Stomach (tissue), 9 donors: ENCODE results near the gene LCN6. TPM values are rescaled to one million over a fixed set of nuclear protein-coding genes. Genes with fewer than 3 reads are reported as not detected.
"Not testable (repeated sequence)": the region's sequence is repeated elsewhere in the genome, so short reads cannot be mapped to it uniquely, and the experiment has no call there.

Experiments
- DNase-seq, 2 donors: peaks; one replicate each; pipeline versions ENCODE4 v3.0.0 to v3.0.0-alpha.2; 2013 to 2019
- H3K27ac ChIP-seq, 5 donors: fragments of 200-600 bp in 4 of 5; sonication (generic) in 4 of 5; one replicate each; pipeline ENCODE4 v1.5.1; 2013 to 2019; ENCODE audit warnings: mild to moderate bottlenecking in 1 of 5, moderate library complexity in 1 of 5
- H3K27me3 ChIP-seq, 3 donors: fragments of 200-600 bp; sonication (generic); one replicate each; pipeline ENCODE4 v1.5.1; 2017 to 2019; ENCODE audit warnings: mixed run types in 1 of 3
- H3K36me3 ChIP-seq, 4 donors: fragments of 200-600 bp; sonication (generic); 1 replicate in 3 of 4; 2 replicates in 1 of 4; pipeline ENCODE4 v1.5.1; 2016 to 2019
- H3K4me1 ChIP-seq, 4 donors: fragments of 200-600 bp; sonication (generic); one replicate each; pipeline ENCODE4 v1.5.1; 2016 to 2019
- H3K4me3 ChIP-seq, 4 donors: fragments of 200-600 bp; sonication (generic) in 3 of 4; one replicate each; pipeline ENCODE4 v1.5.1; 2016 to 2019; ENCODE audit warnings: mild to moderate bottlenecking in 1 of 4
- H3K9me3 ChIP-seq, 4 donors: fragments of 200-600 bp; sonication (generic); one replicate each; pipeline ENCODE4 v1.5.1; 2016 to 2019
- EP300 ChIP-seq: sonication (generic); formaldehyde crosslinking; IDR thresholded peaks from one replicate; pipeline ENCODE4 v1.6.1; 2017; ENCODE audit warnings: antibody characterized with exemption
- POLR2A ChIP-seq, 4 donors: fragments of 450-650 bp; IDR thresholded peaks; one replicate each; pipeline ENCODE4 v1.6.1; 2016; ENCODE audit warnings: antibody characterized with exemption in 4 of 4, control low read depth in 2 of 4, mild to moderate bottlenecking in 1 of 4, moderate library complexity in 1 of 4
- POLR2AphosphoS5 ChIP-seq, 3 donors: sonication (generic); formaldehyde crosslinking; IDR thresholded peaks; one replicate each; pipeline ENCODE4 v1.6.1; 2016; ENCODE audit warnings: antibody characterized with exemption in 3 of 3
- WGBS, 5 donors: extraction: QIAGEN DNeasy Blood & Tissue Kit in 3 of 5; methylation state at CpG; one replicate each; pipeline versions ENCODE4 v1.1.5 to v1.1.7; 2013 to 2018; 5-methylcytosine and 5-hydroxymethylcytosine counted together
- intact Hi-C: fragments of 100-400 bp; cut with DNase I; formaldehyde crosslinking; loops from one replicate; pipeline ENCODE4 v1.15.1; 2023; ENCODE audit warnings: low total_unique reads
- polyA plus RNA-seq, 3 donors: library from polyadenylated mRNA; stranded (reverse); fragments of 200-250 nt; gene quantifications; one replicate each; pipeline ENCODE4 v1.2.3, GENCODE V29; 2013
- total RNA-seq, 5 donors: library from RNA; depleted of rRNA; stranded (reverse); fragments of >200 nt; gene quantifications; one replicate each; pipeline versions ENCODE4 v1.1.0 to v1.2.3, GENCODE V29; 2014 to 2016
- TF ChIP-seq, protein P1 (sequence below), 7 experiments: fragments of 450-650 bp in 4 of 7; fragments of 200-600 bp in 3 of 7; sonication (generic) in 3 of 7; IDR thresholded peaks; one replicate each; pipeline ENCODE4 v1.5.1; 2016 to 2019; ENCODE audit warnings: antibody characterized with exemption in 7 of 7, control low read depth in 2 of 7, mild to moderate bottlenecking in 1 of 7
- donor health status: healthy with polysubstance abuse.
- donor health status: Bipolar disorder and iron deficiency.
- donor health status: healthy.

The LCN6 gene
- total and polyA plus RNA-seq, 8 donors = 7.0 to 31.2 (median 19.2) TPM; not detected in 2

DNA sequence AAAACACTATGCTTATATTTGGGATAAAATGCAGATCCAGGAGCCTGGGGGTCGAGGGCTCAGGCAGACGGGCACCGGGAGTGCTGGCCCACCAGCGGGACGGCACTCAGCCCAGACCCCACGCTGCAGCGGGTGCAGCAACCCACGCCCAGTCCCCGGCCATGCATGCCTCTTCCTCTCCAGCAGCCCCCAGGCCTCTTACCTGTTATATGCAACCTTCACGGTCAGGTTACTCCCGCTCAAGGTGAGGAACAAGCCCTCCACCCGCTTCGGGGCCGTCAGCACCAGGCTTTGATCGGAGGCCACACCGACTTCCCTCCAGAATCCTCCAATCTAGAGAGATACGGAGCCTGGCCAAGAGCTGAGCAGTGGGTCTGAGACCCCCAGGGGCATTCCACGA lies 8.5 kb upstream of the LCN6 start:
- intact Hi-C loops = no loop called here
- DNase-seq = no peak
- WGBS, 5 donors = 92 to 96% (median 95%) methylated on average over 17 to 18 of the region's 18 CpGs
- H3K9me3 ChIP-seq = peaks cover 0 to 20% (median 3%) of the 10 kb centered on the region in 4 donors
- H3K4me3 ChIP-seq = no peak overlapping the region
- no peaks in the 10 kb centered on the region for H3K36me3 ChIP-seq
- TF ChIP-seq EP300 (no peak), POLR2AphosphoS5 (IDR thresholded peaks at IDR 0.05) (no peak), POLR2A (IDR thresholded peaks at IDR 0.05) (no peak)
- TF ChIP-seq, protein P1, sequence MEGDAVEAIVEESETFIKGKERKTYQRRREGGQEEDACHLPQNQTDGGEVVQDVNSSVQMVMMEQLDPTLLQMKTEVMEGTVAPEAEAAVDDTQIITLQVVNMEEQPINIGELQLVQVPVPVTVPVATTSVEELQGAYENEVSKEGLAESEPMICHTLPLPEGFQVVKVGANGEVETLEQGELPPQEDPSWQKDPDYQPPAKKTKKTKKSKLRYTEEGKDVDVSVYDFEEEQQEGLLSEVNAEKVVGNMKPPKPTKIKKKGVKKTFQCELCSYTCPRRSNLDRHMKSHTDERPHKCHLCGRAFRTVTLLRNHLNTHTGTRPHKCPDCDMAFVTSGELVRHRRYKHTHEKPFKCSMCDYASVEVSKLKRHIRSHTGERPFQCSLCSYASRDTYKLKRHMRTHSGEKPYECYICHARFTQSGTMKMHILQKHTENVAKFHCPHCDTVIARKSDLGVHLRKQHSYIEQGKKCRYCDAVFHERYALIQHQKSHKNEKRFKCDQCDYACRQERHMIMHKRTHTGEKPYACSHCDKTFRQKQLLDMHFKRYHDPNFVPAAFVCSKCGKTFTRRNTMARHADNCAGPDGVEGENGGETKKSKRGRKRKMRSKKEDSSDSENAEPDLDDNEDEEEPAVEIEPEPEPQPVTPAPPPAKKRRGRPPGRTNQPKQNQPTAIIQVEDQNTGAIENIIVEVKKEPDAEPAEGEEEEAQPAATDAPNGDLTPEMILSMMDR (IDR thresholded peaks at IDR 0.05) = no peak
- H3K27ac ChIP-seq = no peak overlapping the region
- peaks cover 0 to 31% (median 0%) of the 10 kb centered on the region in 3 donors for H3K27me3 ChIP-seq
- H3K4me1 ChIP-seq = peaks cover 0 to 6% (median 2%) of the 10 kb centered on the region in 4 donors

DNA sequence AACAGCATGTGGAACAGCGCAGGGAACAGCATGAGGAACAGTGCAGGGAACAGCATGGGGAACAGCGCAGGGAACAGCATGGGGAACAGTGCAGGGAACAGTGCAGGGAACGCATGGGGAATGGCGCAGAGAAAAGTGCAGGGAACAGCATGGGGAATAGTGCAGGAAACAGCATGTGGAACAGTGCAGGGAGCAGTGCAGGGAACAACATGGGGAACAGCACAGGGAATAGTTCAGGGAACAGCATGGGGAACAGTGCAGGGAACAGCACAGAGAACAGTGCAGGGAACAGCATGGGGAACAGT lies 7.8 kb upstream of the LCN6 start:
- no peak overlapping the region for H3K4me3 ChIP-seq
- H3K27me3 ChIP-seq = peaks cover 0 to 23% (median 0%) of the 10 kb centered on the region in 3 donors
- DNase-seq = no peak
- TF ChIP-seq POLR2AphosphoS5 (IDR thresholded peaks at IDR 0.05) (no peak), POLR2A (IDR thresholded peaks at IDR 0.05) (no peak), EP300 (no peak)
- TF ChIP-seq, protein P1 (IDR thresholded peaks at IDR 0.05) = no peak
- peaks cover 0 to 27% (median 9%) of the 10 kb centered on the region in 4 donors for H3K9me3 ChIP-seq
- intact Hi-C loops = no loop called here
- peaks cover 0 to 4% (median 1%) of the 10 kb centered on the region in 4 donors for H3K4me1 ChIP-seq
- H3K27ac ChIP-seq = no peak overlapping the region
- H3K36me3 ChIP-seq = no peaks in the 10 kb centered on the region
- 85 to 98% (median 94%) methylated on average over 4 of the region's 4 CpGs for WGBS, 5 donors

DNA sequence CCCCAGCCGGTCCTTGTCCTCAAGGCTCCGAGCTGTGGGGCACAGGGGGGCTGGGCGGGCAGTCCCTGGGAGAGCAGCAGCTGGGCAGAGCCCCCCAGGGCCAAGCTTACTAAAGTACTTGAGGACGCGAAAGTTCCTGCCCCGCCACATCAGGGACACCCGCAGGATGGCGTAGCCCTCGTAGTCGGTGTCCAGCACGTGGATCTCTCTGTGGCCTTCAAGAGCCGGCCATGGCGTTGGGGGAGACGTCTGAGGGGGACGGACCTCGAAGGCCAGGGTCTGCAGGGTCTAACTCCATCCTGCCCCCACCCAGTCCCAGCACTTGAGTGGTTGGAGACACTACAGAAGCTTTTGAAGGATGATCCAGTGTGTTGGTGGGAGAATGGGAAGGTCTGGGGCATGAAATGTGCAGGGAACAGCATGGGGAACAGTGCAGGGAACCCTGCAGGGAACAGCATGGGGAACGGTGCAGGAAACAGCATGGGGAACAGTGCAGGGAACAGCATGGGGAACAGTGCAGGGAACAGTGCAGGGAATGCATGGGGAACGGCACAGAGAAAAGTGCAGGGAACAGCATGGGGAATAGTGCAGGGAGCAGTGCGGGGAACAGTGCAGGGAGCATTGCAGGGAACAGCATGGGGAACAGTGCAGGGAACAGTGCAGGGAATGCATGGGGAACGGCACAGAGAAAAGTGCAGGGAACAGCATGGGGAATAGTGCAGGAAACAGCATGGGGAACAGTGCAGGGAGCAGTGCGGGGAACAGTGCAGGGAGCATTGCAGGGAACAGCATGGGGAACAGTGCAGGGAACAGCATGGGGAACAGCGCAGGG lies 7.2 kb upstream of the LCN6 start:
- H3K4me1 ChIP-seq, H3K36me3 ChIP-seq, DNase-seq, H3K4me3 ChIP-seq, intact Hi-C loops, H3K27ac ChIP-seq: not testable (repeated sequence)
- Histone ChIP-seq H3K27me3 (peaks cover 0 to 18% (median 0%) of the 10 kb centered on the region in 3 donors), H3K9me3 (peaks cover 0 to 27% (median 9%) of the 10 kb centered on the region in 4 donors)
- 90 to 94% (median 92%) methylated on average over 17 to 22 of the region's 22 CpGs for WGBS, 5 donors

DNA sequence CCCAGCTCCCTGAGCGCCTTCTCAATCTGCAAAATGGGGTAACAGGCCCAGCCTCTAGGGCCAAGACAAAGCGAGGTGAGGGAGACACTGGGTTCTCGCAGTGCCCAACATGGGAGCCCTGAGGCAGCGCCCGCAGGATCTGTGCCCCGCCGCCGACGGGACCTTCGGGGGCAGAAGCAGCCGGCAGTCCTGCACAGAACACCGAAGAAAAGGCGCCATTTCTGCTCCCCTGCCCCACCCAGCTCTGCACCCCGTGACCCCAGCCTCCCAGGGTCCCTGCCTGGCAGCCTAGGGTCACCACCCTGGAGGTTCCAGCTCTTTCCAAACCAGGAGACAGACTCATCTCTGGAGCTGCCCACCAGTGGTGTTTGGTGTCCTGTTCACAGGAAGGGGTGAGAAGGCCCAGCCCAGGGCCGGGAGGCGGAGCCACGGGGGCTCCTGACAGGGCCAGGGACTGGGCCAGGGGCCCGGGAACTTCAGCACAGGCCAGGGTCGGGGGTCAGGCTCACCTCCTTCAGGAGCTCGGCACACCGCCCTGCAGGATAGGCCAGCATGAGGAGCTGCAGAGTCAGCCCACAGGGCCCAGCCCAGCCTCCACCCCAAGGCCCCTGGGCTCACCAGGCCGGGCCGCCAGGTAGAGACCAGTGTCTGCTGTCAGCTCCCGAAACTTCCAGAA lies 6.4 kb upstream of the LCN6 start:
- DNase-seq = no peak
- H3K27me3 ChIP-seq = peaks cover 0 to 10% (median 0%) of the 10 kb centered on the region in 3 donors
- no peak overlapping the region for H3K4me3 ChIP-seq
- no peak overlapping the region for H3K27ac ChIP-seq
- peaks cover 0 to 27% (median 9%) of the 10 kb centered on the region in 4 donors for H3K9me3 ChIP-seq
- 68 to 89% (median 81%) methylated on average over 15 to 24 of the region's 24 CpGs for WGBS, 5 donors
- H3K36me3 ChIP-seq = no peaks in the 10 kb centered on the region
- H3K4me1 ChIP-seq = no peaks in the 10 kb centered on the region
- intact Hi-C loops = no loop called here
- TF ChIP-seq, protein P1 (IDR thresholded peaks at IDR 0.05) = no peak
- TF ChIP-seq EP300 (no peak), POLR2AphosphoS5 (IDR thresholded peaks at IDR 0.05) (no peak), POLR2A (IDR thresholded peaks at IDR 0.05) (no peak)
